Measurements from ENCODE around the gene CSNK2A1.

CSNK2A1 gene

DNA sequence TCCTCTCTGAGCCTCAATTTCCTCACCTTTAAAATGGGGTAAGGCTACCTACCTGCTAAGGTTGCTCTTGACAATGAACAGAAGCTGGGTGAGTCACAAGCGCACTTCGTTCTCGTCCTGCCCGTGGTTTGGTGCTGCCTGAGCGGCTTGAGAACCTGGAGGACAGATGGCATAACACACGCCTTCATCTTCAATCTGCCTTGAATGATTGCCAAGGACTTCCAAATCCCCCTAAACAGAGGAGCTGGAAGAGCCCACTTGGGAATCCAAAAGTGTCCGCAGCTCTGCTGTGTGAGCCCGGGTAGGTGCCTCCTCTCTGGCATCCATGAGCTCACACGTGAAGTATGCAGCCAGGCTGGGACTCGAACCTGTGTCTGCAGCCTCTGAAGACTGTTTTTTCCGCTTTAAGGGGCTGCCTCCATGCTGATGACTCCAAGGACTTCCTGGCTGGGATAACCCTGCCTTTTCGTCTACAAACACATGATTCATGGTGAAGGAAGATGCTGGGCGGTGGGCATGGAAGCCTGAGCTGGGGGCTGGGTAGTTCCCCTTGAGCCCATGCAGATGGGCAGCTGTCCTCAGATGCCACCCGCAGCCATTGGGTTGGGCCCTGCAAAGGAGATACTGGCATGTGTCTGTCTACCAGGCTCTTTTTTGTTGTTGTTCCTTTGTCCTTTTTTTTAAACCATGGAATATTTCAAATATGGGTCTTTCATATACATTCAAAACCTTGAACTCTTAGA lies 25.3 kb upstream of the CSNK2A1 start:
- no peak for DNase-seq
- in situ Hi-C loops (cut with HindIII; ENCODE audit: low pct_ligation_motif_present, low pct_unique_long_range_greater_than_20kb, low sequenced_read_pairs): no loop called here

DNA sequence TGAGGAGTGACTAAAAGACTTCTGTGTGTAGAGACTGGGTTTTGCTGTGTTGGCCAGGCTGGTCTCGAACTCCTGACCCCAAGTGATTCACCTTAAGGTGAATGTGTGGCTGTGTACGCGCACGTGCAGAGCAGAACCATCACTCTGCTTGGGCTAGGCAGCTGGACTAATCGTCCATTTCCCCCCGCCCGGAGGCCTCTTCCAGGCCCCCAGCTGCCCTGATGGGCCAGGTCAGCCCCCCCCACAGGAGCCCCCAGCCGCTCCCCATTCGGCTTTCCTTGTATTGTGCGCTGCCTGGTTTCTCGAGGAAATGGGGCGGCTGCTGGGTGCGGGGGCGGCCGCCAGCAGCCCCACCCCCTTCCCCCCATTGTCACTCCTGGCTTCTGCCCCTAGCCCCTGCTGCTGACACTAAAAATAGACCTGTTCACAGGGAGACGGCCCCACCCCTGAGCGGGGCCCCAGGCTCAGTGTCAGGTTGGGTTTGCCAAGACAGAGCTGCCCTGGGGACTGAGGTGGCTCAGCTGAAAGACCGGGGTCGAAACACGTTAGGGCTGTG lies 24.6 kb upstream of the CSNK2A1 start:
- in situ Hi-C loops (cut with HindIII; ENCODE audit: low pct_ligation_motif_present, low pct_unique_long_range_greater_than_20kb, low sequenced_read_pairs): no loop called here
- DNase-seq: no peak

DNA sequence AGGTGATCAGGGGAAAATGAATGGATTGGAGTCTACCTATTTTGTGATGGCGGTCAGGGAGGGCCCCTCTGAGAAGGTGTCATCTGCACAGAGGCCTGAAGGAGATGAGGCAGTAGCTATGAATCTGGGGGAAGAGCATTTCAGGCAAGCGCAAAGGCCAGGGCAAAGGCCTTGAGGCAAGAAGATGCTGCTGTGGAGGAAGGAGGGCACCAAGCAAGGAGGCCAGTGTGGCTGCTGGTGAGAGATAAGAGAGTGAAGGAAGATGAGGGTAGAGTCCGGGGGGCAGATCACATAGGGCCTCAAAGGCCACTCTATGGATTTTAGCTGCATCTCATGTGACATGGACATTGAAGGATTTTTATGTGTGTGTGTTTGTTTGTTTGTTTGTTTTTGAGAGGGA lies 20.6 kb upstream of the CSNK2A1 start:
- no peak for DNase-seq
- in situ Hi-C loops (cut with HindIII; ENCODE audit: low pct_ligation_motif_present, low pct_unique_long_range_greater_than_20kb, low sequenced_read_pairs): no loop called here

DNA sequence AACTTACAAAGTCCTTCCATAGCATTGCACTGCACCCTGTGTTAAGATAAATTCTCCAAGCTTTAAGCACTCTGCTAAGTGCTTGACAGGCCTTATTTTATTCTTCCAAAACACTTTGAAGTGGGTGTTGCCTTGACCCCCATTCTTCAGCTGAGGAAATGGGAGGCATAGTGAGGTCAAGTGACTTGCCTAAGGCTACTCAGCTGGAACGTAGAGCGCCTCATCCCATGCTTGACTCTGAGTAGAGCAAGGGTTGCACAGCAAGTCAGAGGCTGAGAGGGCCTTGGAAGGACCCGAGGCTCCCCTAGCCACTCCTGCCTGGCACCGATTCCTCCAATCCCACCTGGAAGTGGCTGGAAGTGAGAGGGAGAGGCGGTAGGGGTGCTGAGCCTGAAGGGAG lies 19.6 kb upstream of the CSNK2A1 start:
- DNase-seq: no peak
- in situ Hi-C loops (cut with HindIII; ENCODE audit: low pct_ligation_motif_present, low pct_unique_long_range_greater_than_20kb, low sequenced_read_pairs): no loop called here

DNA sequence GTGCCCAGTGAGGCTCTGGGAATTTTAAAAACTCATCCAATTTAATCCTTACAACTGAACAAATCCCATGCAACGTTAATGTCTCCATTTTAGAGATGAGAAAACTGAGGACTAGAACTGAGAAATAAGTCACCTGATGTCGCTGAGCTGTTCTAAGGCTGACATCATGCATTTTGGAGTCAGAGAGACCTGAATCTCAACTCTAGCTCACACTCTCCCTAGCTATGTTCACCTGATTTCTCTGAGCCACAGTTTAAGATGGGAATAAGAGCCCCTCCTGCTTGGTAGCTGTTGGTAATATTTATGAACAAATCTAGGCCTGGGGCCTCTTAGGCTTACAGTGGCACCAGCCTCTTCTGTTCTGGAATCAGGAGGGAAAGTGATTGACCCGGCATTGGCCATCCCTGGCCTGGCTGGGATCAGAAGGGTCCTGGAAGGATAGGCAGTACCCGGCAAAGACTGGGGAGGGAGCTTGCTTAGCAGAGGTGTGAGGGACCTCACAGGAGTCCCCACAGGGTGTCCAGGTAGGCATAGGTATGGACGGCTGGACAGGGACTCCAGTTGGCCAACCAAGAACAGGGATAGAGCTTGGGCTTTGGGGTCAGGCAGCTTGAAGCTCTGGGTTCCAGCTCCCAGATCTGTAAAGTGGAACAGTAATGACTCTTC lies 18.8 kb upstream of the CSNK2A1 start:
- in situ Hi-C loops (cut with HindIII; ENCODE audit: low pct_ligation_motif_present, low pct_unique_long_range_greater_than_20kb, low sequenced_read_pairs): no loop called here
- no peak for DNase-seq

DNA sequence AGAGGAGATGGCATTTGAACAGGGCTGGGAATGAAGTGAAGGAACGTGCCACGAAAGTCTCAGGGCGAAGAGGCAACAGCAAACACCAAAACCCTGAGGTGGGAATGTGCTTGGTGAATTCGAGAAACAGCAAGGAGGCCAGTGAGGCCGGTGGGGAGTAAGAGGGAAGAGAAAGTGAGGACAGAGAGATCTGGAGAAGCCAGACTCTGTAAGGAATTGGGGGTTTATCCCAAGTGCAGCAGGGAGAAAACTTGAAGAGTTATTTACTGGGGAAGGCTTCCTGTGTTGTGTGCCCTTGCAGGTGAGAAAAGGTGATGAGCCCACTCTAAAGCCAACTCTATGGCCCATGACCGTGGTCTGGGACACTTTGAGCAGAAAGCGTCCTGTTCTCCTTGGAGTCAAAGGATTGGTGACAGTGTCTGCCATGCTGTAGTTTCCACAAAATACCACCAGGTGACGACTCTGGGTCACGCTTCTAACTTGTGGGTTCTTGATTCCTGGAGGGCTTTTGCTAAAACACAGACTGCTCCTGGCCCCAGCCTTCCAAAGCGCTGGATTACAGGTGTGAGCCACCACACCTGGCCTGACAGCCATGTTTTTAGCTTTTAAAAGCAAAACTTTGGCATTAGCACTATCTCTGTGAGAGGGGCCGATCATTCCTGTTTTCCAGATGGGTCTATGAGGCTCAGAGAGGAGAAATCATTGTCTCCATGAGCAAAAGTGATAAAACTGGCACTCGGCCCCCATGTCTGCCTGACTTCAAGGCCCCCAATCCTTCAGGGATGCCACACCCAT lies 18.0 kb upstream of the CSNK2A1 start:
- peak; percentile 66 for DNase-seq
- in situ Hi-C loops (cut with HindIII; ENCODE audit: low pct_ligation_motif_present, low pct_unique_long_range_greater_than_20kb, low sequenced_read_pairs): no loop called here

DNA sequence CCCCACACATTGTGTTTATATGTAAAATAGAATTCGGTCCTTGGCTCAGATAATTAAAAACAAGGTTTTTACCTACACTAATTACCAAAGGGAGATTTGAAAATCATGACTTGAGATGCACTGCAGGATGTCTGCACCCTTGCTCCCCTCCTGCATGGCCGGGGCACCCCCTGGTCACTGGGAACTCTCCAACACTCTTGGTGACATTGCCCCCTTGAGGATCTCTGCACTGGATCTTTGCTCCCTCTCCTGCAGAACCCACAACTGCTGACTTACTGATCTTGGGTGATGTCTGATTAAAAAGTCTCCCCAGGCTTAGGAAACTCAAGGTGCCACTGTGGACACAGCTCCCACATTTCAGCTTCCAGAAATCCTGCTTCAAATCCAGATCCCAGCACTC lies 17.1 kb upstream of the CSNK2A1 start:
- in situ Hi-C loops (cut with HindIII; ENCODE audit: low pct_ligation_motif_present, low pct_unique_long_range_greater_than_20kb, low sequenced_read_pairs): no loop called here
- no peak for DNase-seq

DNA sequence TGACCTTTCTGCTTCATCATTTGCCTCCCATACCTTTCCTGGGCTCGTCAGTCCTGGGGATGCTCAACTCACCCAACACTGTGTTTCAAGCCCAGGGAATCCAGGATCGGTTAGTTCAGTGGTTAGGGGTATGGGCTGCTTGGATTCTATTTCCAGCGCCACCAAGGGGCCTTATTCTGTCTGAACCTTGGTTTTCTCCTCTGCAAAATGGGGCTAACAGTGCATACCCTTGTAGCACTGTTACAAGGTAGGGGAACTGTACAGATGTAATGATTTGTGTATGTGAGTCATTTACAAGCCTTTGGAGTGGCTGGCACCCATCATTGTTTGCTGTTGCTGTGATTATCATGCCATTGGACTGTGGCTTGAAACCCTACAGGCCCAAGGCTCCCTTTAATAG lies 14.5 kb upstream of the CSNK2A1 start:
- in situ Hi-C loops (cut with HindIII; ENCODE audit: low pct_ligation_motif_present, low pct_unique_long_range_greater_than_20kb, low sequenced_read_pairs): no loop called here
- DNase-seq: no peak

DNA sequence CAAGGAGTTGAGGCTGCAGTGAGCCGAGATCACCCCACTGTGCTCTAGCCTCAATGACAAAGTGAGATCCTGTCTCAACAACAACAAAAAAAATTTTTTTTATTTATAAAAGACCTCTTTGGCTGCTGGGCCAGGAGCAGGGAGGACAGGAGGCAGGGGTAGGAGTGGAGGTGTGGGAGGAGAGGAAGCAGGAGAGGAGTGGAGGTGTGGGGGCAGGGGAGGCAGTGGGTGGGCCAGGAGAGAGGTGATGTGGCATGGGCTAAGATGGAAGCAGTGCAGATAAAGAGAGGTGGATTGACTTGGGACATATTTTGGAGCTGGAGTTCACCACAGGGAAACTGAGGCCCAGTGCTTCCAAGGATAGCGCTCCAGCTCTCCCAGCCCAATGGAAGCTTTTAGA lies 13.4 kb upstream of the CSNK2A1 start:
- in situ Hi-C loops (cut with HindIII; ENCODE audit: low pct_ligation_motif_present, low pct_unique_long_range_greater_than_20kb, low sequenced_read_pairs): no loop called here
- no peak for DNase-seq

DNA sequence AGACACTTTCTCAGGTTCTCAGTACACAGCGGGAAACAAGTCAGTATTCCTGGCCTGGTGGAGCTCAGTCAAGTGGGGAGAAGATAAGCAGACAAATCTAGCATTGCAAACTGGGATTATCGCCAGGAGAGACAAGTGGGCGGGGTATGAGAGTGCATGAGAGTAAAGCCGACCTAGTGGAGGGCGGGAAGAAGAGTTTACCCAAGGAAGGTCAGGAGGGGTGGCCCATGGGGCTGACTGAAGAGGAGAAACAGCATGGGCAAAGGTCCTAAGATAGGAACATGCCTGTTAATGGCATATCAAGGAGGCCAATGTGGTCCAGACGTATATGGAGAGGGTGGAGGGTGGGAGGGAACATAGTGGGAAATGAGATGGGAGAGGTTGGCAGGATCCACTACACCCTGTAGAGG lies 12.4 kb upstream of the CSNK2A1 start:
- DNase-seq: peak; percentile 63
- in situ Hi-C loops (cut with HindIII; ENCODE audit: low pct_ligation_motif_present, low pct_unique_long_range_greater_than_20kb, low sequenced_read_pairs): no loop called here

DNA sequence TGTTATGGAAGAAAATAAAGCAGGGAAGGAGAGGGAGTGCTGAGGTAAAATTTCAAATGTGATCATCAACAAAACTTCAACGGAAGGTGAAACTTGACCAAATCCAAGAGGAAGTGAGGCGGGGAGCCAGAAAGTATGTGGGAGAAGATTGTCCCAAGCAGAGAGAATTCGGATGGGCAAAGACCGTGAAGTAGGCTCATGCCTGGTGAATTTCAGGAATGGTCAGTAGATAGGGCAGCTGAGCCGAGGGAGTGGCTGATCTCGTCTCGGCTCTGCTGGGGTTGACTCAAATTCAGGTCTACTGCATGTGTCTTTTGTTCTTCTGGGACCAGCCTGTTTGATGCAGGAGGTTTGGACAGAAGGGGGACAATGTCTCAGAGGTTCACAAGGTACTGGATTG lies 7.0 kb upstream of the CSNK2A1 start:
- in situ Hi-C loops (cut with HindIII; ENCODE audit: low pct_ligation_motif_present, low pct_unique_long_range_greater_than_20kb, low sequenced_read_pairs): no loop called here
- peak; percentile 77 for DNase-seq

DNA sequence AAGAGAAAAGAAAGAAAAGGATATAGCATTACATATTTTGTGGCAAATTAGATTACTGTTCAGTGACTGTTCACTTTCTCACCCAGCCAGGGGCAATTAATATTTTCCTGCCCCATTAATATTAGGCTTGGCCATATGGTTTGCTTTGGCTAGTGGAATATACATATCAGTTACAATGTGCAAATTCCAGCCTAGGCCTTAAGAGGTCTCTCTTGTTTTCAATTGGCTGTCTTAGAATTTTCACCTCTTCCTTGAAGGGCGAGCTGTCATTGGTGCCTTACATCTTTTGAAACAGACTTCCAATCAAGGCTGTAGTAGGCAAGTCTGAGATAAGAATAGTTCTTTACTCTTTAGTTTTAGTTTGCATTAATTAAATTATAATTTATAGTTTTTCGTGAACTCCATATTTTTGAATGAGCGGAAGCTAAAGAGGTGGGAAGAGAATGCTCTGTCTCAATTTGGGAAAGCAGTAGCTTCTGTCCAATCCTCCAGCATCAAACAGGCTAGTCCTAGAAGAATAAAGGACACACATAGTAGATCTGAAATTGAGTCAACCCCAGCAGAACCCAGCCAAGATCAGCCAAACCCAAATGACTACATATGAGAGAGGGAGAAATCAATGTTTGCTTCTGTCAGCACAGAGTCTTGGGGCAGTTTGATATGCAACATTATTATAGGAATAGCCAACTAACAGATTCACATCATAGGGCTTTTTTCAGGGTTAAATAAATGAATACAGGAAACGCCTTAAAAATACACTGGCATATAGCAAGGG lies 6.3 kb upstream of the CSNK2A1 start:
- in situ Hi-C loops (cut with HindIII; ENCODE audit: low pct_ligation_motif_present, low pct_unique_long_range_greater_than_20kb, low sequenced_read_pairs): no loop called here
- peak; percentile 40 for DNase-seq

DNA sequence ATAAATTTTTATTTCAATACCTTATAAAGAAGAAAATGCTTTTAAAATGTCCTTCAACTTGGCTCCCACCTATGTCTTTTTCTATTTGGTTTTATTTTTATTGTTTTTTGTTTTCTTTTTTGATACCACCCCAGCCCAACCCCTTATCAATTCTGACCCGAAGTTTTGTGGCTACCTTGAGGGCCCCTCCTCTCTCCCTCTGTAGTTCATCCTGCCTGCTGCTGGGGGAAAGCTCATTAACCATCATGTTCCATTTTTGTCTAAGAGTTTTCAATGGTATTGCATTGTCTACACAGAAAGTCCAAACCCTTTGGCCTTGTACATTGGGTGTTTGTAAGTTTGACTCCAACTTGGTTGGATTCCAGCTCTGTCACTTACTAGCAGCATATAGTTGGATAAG lies 5.3 kb upstream of the CSNK2A1 start:
- in situ Hi-C loops (cut with HindIII; ENCODE audit: low pct_ligation_motif_present, low pct_unique_long_range_greater_than_20kb, low sequenced_read_pairs): no loop called here
- no peak for DNase-seq

DNA sequence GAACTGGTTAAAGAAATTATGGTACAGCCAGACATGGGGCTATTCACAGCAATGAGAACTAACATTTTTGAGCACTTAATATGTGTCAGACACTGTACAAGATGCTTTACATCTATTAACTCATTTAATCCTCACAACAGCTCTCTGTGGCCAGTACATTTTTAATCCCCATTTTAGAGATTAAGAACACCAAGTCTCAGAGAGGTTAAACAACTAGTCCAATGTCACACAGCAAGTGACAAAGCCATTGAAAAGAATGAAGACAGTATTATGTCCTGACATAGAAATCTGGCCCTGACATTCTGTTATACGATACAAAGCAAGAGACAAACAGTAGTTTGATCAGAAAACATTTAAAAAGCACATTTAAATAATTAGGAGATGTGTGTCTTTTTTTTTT lies 3.8 kb upstream of the CSNK2A1 start:
- in situ Hi-C loops (cut with HindIII; ENCODE audit: low pct_ligation_motif_present, low pct_unique_long_range_greater_than_20kb, low sequenced_read_pairs): no loop called here
- no peak for DNase-seq

DNA sequence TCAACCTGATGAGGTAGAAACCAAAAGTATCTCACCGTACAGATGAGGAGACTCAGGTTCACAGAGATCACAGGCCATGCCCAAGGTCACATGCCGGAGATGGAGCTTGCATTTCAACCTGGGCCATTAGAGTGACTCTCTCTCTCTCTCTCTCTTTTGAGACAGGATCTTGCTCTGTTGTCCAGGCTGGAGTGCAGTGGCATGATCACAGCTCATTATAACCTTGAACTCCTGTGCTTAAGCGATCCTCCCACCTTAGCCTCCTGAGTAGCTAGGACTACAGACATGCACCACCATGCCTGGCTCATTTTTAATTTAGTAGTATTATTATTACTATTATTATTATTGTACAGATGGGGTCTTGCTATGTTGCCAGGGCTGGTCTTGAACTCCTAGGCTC lies 2.8 kb upstream of the CSNK2A1 start:
- in situ Hi-C loops (cut with HindIII; ENCODE audit: low pct_ligation_motif_present, low pct_unique_long_range_greater_than_20kb, low sequenced_read_pairs): no loop called here
- DNase-seq: no peak

DNA sequence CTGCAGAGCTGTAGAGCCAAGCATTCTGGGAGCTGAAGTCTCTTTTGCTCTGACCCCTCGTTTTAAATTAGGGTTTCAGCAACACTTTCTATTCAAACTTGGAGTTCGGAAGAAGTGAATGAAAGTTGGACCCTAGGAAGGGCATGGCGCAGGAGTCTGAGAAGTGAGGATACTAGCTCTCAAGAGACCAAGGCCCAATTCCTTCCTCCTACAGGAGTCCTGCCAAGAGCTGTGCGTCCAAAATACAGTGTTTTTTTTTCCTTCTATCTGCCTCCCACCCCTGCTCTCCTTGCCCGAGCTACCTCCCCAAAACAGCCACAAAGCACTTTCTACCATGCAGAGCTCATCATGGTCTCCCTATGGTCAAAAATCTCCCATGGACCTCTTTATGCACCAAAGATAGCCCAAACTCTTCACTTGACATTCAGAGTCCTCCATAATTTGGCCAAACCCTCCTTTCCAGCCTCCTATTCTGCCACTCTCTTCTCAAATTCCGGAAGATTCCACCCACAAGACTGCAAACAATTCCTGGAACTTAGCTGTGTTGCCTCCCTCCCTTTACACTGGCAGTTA lies 649 bp upstream of the CSNK2A1 start:
- in situ Hi-C loops (cut with HindIII; ENCODE audit: low pct_ligation_motif_present, low pct_unique_long_range_greater_than_20kb, low sequenced_read_pairs): no loop called here

DNA sequence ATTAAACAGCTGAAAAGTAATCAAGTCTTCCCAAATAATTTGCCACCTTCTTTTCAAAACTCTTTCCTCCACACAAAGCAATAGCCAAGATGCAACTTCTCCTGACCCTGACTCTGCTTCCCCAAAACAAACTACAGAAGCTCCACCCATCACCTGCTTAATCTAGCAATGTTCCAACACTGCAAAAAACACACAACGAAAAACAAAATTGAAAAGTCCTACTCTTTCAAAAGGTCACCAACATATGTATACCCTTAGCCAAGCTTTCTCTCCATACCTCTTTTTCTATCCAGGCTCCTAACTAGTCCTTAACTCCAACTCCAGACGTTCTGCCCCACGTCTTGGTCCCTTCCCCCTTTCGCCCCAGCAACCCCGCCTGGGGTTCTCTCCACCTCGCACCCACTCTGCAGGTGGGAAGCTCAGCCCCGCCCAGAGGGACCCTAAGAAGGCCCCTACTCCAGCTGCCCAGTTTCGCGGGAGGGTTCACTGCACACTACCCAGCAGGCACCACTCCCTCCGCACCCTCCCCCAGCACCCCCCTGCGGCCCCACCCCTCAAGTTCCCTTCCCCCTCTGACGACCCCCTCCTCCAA lies 717 bp downstream of the CSNK2A1 start:
- in situ Hi-C loops (cut with HindIII; ENCODE audit: low pct_ligation_motif_present, low pct_unique_long_range_greater_than_20kb, low sequenced_read_pairs): no loop called here
- DNase-seq: no peak

More for the DNA sequence above, 649 bp upstream of the CSNK2A1 start:
- no peak for DNase-seq
